Esophagus (tissue), 2 donors: ENCODE results near the gene VPS33A. TPM values are rescaled to one million over a fixed set of nuclear protein-coding genes. Genes with fewer than 3 reads are reported as not detected.
"Not testable (repeated sequence)": the region's sequence is repeated elsewhere in the genome, so short reads cannot be mapped to it uniquely, and the experiment has no call there.

Source experiments
- H3K27ac ChIP-seq, 2 donors: one replicate each; pipeline ENCODE4 v1.5.1; 2013; ENCODE audit warnings: low read depth in 2 of 2, mild to moderate bottlenecking in 2 of 2, inconsistent platforms in 1 of 2, low read length in 1 of 2, moderate library complexity in 1 of 2
- H3K27me3 ChIP-seq, 2 donors: one replicate each; pipeline ENCODE4 v1.6.1; 2013; ENCODE audit warnings: low read length in 2 of 2, control low read depth in 1 of 2, mild to moderate bottlenecking in 1 of 2; ENCODE audit not compliant: insufficient read depth in 2 of 2, control insufficient read depth in 1 of 2
- H3K36me3 ChIP-seq, 2 donors: one replicate each; pipeline ENCODE4 v1.6.1; 2013; ENCODE audit warnings: low read length in 1 of 2; ENCODE audit not compliant: control insufficient read depth in 2 of 2, insufficient read depth in 2 of 2
- H3K4me1 ChIP-seq, 2 donors: one replicate each; pipeline ENCODE4 v1.6.1; 2013; ENCODE audit warnings: low read length in 1 of 2; ENCODE audit not compliant: control insufficient read depth in 2 of 2, insufficient read depth in 2 of 2
- H3K4me3 ChIP-seq, 2 donors: one replicate each; pipeline ENCODE4 v1.5.1; 2013; ENCODE audit warnings: low read length in 2 of 2, mild to moderate bottlenecking in 2 of 2, low read depth in 1 of 2, moderate library complexity in 1 of 2
- H3K9me3 ChIP-seq, 2 donors: one replicate each; pipeline ENCODE4 v1.6.1; 2013; ENCODE audit warnings: mild to moderate bottlenecking in 2 of 2, low read depth in 1 of 2, low read length in 1 of 2, moderate library complexity in 1 of 2; ENCODE audit not compliant: control insufficient read depth in 2 of 2, insufficient read depth in 1 of 2
- WGBS, 2 donors: extraction: QIAGEN DNeasy Blood & Tissue Kit; methylation state at CpG; one replicate each; pipeline ENCODE4 v1.1.7; 2013; 5-methylcytosine and 5-hydroxymethylcytosine counted together
- polyA plus RNA-seq, 2 donors: library from polyadenylated mRNA; stranded (reverse); fragments of 200-250 nt; gene quantifications; one replicate each; pipeline ENCODE4 v1.2.3, GENCODE V29; 2013
- donor health status: healthy with polysubstance abuse.
- donor health status: Bipolar disorder and iron deficiency.

The VPS33A gene
- polyA plus RNA-seq, 2 donors, result 6.1 to 8.6 TPM

GRCh38 chr12:122208073-122208820 is 58.0 kb downstream of the VPS33A start:
- H3K27me3 ChIP-seq, result no peaks in the 10 kb centered on the region
- WGBS, 2 donors, result 91 to 94% methylated on average over 18 of the region's 18 CpGs
- H3K9me3 ChIP-seq, result no peaks in the 10 kb centered on the region
- peaks cover 10 to 14% of the 10 kb centered on the region in 2 donors for H3K36me3 ChIP-seq
- H3K4me1 ChIP-seq, result peaks cover 2 to 7% of the 10 kb centered on the region in 2 donors
- no peak overlapping the region for H3K27ac ChIP-seq
- H3K4me3 ChIP-seq, result no peak overlapping the region

- no peak overlapping the region for H3K27ac ChIP-seq
- H3K4me1 ChIP-seq, result peaks cover 2 to 9% of the 10 kb centered on the region in 2 donors
- H3K4me3 ChIP-seq, result no peak overlapping the region
- peaks cover 10% of the 10 kb centered on the region in 2 donors for H3K36me3 ChIP-seq
- no peaks in the 10 kb centered on the region for H3K27me3 ChIP-seq
- WGBS, 2 donors, result 73 to 77% methylated on average over 8 of the region's 8 CpGs
- no peaks in the 10 kb centered on the region for H3K9me3 ChIP-seq
Observed at GRCh38 chr12:122207391-122207790, 58.9 kb downstream of the VPS33A start.

- no peak overlapping the region for H3K27ac ChIP-seq
- H3K4me3 ChIP-seq, result no peak overlapping the region
- peaks cover 2 to 9% of the 10 kb centered on the region in 2 donors for H3K4me1 ChIP-seq
- WGBS, 2 donors, result 84 to 86% methylated on average over 8 of the region's 8 CpGs
- H3K9me3 ChIP-seq, result no peaks in the 10 kb centered on the region
- no peaks in the 10 kb centered on the region for H3K27me3 ChIP-seq
- H3K36me3 ChIP-seq, result peaks cover 10% of the 10 kb centered on the region in 2 donors
Observed at GRCh38 chr12:122206976-122207375, 59.3 kb downstream of the VPS33A start.

GRCh38 chr12:122206111-122206881 is 60.0 kb downstream of the VPS33A start:
- H3K4me3 ChIP-seq, result no peak overlapping the region
- 64 to 68% methylated on average over 27 of the region's 27 CpGs for WGBS, 2 donors
- no peak overlapping the region for H3K27ac ChIP-seq
- H3K4me1 ChIP-seq, result peaks cover 2 to 9% of the 10 kb centered on the region in 2 donors
- H3K9me3 ChIP-seq, result no peaks in the 10 kb centered on the region
- peaks cover 9 to 10% of the 10 kb centered on the region in 2 donors for H3K36me3 ChIP-seq
- H3K27me3 ChIP-seq, result no peaks in the 10 kb centered on the region

GRCh38 chr12:122205053-122205925 is 61.0 kb downstream of the VPS33A start:
- Histone ChIP-seq H3K9me3 (no peaks in the 10 kb centered on the region), H3K27ac (no peak overlapping the region), H3K4me1 (peaks cover 2 to 9% of the 10 kb centered on the region in 2 donors), H3K4me3 (no peak overlapping the region), H3K27me3 (no peaks in the 10 kb centered on the region), H3K36me3 (peaks cover 6 to 10% of the 10 kb centered on the region in 2 donors)
- WGBS, 2 donors, result 49 to 51% methylated on average over 23 of the region's 23 CpGs

GRCh38 chr12:122204167-122205052 is 61.9 kb downstream of the VPS33A start:
- peak overlapping the region; percentile 62 to 63 for H3K4me3 ChIP-seq
- H3K9me3 ChIP-seq, result no peaks in the 10 kb centered on the region
- peaks cover 2 to 9% of the 10 kb centered on the region in 2 donors for H3K4me1 ChIP-seq
- H3K27me3 ChIP-seq, result no peaks in the 10 kb centered on the region
- 13 to 16% methylated on average over 57 to 71 of the region's 71 CpGs for WGBS, 2 donors
- peaks cover 6 to 10% of the 10 kb centered on the region in 2 donors for H3K36me3 ChIP-seq
- no peak overlapping the region for H3K27ac ChIP-seq

GRCh38 chr12:122203301-122204166 is 62.8 kb downstream of the VPS33A start, which contains the start of gene B3GNT4:
TSS of gene B3GNT4 (plus strand) at chr12:122203709. CDS start at chr12:122204619, 910 bp downstream.
- peaks cover 6 to 10% of the 10 kb centered on the region in 2 donors for H3K36me3 ChIP-seq
- H3K27me3 ChIP-seq, result no peaks in the 10 kb centered on the region
- H3K9me3 ChIP-seq, result no peaks in the 10 kb centered on the region
- H3K4me3 ChIP-seq, result peak within 1 kb of the TSS; percentile 62 to 63
- H3K4me1 ChIP-seq, result peaks cover 2 to 9% of the 10 kb centered on the region in 2 donors
- H3K27ac ChIP-seq, result no peak within 1 kb of the TSS
- WGBS, 2 donors, result 0 to 1% methylated on average over 81 to 104 of the region's 104 CpGs

GRCh38 chr12:122202811-122203210 is 63.5 kb downstream of the VPS33A start:
- H3K4me3 ChIP-seq, result peak overlapping the region in 1 of 2 donors; percentile 62
- not testable (repeated sequence) for H3K27ac ChIP-seq, H3K9me3 ChIP-seq, H3K27me3 ChIP-seq, H3K36me3 ChIP-seq, H3K4me1 ChIP-seq
- 57 to 63% methylated on average over 19 of the region's 19 CpGs for WGBS, 2 donors
